Subcutaneous adipose tissue (tissue), 4 donors: ENCODE measurements around the gene RAD51D. TPM values are rescaled to one million over a fixed set of nuclear protein-coding genes. Genes with fewer than 3 reads are reported as not detected.

ENCODE experiments used
- CTCF ChIP-seq: fragments of 450-650 bp; IDR thresholded peaks from one replicate; pipeline ENCODE4 v1.5.1; 2016; ENCODE audit warnings: low read depth, mild to moderate bottlenecking, control low read depth, antibody characterized with exemption, moderate library complexity
- total RNA-seq, 4 donors: library from RNA; depleted of rRNA; stranded (reverse); fragments of >200 nt; gene quantifications; one replicate each; pipeline ENCODE4 v1.1.0, GENCODE V29; 2016

The RAD51D gene
- total RNA-seq, 4 donors from 2014 or later = 2.6 to 16.2 (median 7.8) TPM

GRCh38 chr17:35088356-35088880 is 31.2 kb downstream of the RAD51D start:
- no peak for TF ChIP-seq CTCF

- no peak for TF ChIP-seq CTCF
These were observed 31.8 kb downstream of the RAD51D start for GRCh38 chr17:35087731-35088355.

- no peak for TF ChIP-seq CTCF
These were observed 32.6 kb downstream of the RAD51D start for GRCh38 chr17:35086931-35087573.

GRCh38 chr17:35086164-35086563 is 33.5 kb downstream of the RAD51D start:
- TF ChIP-seq CTCF = no peak

- no peak for TF ChIP-seq CTCF
These were observed 34.7 kb downstream of the RAD51D start for GRCh38 chr17:35084987-35085386.

GRCh38 chr17:35083071-35083470 is 36.6 kb downstream of the RAD51D start:
- no peak for TF ChIP-seq CTCF

GRCh38 chr17:35082073-35082657 is 37.5 kb downstream of the RAD51D start:
- no peak for TF ChIP-seq CTCF
